Stimulated activated CD4-positive, alpha-beta T cell treated with anti-CD3 and anti-CD28 coated beads, TNF-alpha, amount 100 ng/mL, for 4 hours (primary cell): ENCODE data around the gene MED27.

Source experiments
- DNase-seq, 3 experiments: peaks; one replicate each; pipeline ENCODE4 v3.0.0-alpha.2; 2020; ENCODE audit warnings: low read depth in 3 of 3

Gene MED27

GRCh38 chr9:131836607-131837315 lies 242.9 kb downstream of the MED27 start:
- DNase-seq: no peak

DNA sequence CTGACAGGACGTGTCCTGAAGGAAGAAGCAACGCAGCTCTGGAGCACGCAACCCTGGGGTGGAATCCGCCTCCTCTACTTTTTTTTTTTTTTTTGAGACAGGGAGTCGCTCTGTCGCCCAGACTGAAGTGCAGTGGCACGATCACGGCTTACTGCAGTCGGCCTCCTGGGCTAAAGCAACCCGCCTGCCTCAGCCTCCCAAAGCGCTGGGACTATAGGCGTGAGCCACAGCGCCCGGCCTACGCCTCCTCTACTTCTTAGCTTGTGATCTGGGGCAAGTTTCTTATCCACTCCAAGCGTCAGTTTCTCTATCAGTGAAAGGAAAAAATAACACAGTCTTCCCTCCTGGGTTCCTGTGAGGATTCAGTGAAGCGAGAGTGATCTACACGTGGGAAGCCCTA lies 243.6 kb downstream of the MED27 start:
- DNase-seq: no peak

DNA sequence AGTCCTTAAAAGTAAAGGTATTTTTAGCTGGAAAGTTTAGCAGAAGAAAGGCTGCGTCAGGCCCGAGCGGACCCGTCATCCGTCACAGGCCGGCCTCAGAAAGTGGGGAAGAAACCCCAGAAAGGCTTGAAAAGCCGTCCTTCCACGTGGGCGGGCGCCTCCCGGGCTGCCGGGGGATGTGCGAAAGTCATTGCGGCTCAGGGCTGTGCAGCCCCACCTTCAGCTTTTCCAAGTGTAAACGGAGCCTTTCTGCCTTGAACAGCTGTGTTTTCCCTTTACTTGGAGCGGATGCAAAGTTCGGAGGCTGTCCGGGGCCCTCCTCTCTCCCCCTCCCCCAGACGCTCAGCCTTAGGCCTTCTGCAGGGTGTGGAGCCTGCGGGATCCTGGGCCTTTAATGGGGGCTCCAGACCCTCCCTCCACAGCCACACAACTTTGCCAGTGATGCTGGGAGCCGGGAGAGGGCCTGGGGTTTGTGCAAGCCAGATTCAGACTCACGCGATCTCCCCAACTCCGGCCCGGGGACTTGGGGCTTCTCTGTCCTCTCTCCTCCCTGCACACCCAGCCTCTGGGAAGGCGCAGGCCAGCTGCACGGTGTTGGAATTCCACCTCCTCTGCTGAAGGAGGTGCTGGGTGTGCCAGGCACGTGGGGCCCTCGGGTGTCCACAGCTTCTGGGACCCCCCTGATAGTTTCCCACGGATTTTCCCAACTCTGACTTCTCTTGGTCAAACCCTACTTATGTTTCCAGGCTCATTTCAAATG lies 244.3 kb downstream of the MED27 start:
- no peak for DNase-seq

- DNase-seq: no peak
Measured at GRCh38 chr9:131834721-131835120, 244.9 kb downstream of the MED27 start.

DNA sequence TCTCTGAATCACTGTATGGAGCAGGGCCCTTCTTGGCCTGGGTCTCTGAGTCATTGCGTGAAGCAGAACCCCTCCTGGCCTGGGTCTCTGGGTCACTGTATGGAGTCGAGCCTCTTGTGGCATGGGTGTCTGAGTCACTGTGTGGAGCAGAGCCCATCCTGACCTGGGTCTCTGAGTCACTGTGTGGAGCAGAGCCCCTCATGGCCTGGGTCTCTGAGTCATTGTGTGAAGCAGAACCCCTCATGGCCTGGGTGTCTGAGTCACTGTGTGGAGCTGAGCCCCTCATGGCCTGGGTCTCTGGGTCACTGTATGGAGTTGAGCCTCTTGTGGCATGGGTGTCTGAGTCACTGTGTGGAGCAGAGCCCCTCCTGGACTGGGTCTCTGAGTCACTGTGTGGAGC lies 245.8 kb downstream of the MED27 start:
- no peak for DNase-seq

DNA sequence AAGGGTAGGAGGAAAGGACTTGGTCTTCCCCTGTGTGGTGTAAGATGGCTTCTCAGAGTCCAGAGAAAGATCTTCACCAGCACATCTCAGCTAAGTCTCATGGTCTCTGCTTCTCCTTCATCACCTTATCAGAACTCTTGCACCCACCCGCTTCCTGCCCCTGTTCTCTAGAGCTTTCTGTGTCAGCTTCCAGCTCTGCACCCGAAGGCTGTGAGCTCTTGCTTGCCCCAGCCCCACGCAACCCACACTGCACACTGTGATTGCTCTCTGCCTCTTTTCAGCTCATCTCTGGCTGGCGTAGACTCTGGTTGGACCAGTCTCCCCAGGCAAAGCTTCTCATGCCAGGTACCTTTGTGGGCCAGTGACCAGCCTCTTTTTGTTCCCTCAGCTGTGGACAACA lies 246.6 kb downstream of the MED27 start:
- DNase-seq: no peak

DNA sequence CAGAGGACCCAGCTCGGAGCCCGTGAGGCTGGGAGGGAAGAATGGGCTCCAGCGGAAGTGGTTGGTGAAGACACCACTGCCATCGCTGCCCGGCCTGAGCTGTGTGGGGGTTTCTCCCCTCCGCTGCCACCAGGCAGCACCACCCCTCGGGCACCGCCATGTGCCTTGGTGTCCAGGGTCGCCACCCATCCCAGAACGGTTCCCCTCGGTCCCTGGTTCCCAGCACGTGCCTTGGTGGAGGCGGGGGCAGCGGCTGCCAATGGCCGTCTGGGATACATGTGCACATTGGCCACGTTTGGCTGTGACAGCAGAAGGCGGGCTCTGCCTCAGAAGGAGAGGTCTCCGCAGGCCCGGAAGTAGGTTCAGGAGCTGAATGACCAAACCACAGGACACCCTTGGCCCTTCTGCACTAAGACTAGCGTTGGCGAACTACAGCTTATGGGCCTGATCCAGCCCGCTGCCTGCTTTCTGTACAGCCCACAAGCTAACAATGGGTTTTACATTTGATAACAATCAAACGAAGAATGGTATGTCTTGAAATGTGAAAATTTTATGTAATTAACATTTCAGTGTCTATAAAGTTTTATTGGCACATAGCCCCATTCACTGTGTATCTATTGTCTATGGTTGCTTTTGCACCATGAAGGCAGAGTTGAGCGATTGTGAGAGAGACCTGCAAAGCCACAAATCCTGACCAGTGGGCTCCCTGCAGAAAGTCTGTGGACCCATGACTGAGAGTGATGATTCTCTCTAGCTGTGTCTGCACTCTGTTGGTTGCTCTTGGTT lies 248.1 kb downstream of the MED27 start:
- DNase-seq: no peak

- no peak for DNase-seq
Measured at GRCh38 chr9:131827821-131828369, 251.8 kb downstream of the MED27 start.

GRCh38 chr9:131826966-131827525 lies 252.6 kb downstream of the MED27 start:
- DNase-seq: no peak

GRCh38 chr9:131826053-131826452 lies 253.6 kb downstream of the MED27 start:
- no peak for DNase-seq

DNA sequence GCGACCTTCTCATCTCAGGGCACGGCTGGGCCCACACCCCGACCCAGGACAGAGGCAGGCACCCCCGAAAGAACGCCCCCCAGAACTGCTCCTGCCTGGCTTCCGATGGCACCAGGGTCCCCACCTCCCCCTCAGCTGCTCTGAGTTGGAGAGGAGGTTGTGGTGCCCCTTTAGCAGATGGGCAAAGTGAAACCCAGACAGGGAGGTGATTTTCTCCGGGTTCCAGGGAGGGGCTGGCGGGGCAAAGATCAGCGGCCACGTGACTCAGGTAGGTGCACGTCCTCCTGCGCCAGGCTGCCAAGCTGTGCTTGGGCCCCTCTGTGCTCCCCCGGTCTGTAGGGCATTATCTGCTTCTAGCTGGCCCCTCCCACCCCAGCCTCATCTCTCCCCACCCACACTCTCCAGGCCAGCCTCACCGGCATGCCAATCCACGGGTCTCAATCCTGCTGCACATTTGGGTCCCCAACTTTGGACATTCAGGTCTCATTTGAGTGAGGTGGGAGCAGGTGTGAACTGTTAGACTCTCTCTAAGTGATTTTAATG lies 254.6 kb downstream of the MED27 start:
- DNase-seq: no peak

DNA sequence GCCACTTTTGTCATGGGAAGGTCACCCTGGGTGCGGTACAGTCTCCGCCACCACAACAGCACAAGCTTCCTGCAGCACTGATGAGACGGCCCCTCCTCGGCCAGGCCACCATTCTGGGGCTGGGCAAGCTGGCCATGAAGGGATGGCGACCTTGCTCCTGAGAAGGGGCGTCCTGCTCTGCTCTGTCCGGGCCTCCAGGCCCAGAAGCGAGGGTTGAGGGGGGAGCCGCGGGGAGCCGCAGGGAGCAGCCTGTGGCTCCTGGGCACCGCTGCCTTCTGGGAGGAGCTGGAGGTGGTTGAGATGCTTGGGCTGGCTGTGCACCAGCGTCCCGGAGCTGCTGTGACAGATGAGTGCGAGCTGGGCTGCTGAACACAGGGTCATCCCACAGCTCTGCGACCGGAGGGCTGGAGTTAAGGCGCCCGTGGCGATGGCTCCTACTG lies 255.5 kb downstream of the MED27 start:
- DNase-seq: no peak

DNA sequence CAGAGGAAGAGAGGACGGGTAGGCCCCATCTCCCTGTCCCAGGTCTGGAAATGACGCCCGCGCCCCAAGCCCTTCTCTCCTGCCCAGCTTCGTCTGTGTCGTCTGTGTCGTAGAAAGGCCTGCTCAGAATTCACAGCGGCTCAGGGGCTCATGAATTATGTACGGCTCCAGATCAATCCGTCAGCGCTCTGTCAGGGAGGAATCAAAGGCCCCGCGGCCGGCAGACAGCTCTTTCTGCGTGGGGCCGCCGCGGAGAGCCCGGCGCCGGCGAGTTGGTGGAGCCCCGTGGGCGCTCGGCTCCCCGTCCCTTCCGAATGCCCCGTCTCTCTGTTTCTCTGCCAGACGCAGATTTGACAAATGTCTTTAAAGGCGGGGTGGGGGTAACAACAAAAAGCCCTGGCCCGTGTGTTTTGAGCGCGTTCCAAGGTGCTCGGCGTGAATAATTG lies 255.9 kb downstream of the MED27 start:
- no peak for DNase-seq

DNA sequence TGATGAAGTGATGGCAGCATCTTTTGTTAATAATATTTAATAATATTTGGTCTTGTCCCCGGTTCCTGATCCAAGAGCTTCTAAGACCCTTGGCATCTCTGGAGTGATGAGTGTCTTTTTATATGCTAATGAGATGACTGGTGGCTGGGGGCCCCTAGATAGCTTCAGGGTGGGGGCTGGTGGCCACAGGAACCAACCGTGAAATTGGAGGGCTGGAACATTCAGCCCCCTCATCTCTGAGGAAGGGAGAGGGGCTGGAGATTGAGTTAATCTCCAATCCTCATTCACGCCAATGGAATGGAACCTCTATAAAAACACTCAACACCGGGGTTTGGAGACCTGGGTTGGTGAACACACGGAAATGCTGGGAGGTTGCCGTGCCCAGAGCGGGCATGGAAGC lies 261.6 kb downstream of the MED27 start:
- DNase-seq: no peak

- DNase-seq: no peak
Measured at GRCh38 chr9:131817627-131818026, 262.0 kb downstream of the MED27 start.

- no peak for DNase-seq
Measured at GRCh38 chr9:131817073-131817472, 262.6 kb downstream of the MED27 start.

DNA sequence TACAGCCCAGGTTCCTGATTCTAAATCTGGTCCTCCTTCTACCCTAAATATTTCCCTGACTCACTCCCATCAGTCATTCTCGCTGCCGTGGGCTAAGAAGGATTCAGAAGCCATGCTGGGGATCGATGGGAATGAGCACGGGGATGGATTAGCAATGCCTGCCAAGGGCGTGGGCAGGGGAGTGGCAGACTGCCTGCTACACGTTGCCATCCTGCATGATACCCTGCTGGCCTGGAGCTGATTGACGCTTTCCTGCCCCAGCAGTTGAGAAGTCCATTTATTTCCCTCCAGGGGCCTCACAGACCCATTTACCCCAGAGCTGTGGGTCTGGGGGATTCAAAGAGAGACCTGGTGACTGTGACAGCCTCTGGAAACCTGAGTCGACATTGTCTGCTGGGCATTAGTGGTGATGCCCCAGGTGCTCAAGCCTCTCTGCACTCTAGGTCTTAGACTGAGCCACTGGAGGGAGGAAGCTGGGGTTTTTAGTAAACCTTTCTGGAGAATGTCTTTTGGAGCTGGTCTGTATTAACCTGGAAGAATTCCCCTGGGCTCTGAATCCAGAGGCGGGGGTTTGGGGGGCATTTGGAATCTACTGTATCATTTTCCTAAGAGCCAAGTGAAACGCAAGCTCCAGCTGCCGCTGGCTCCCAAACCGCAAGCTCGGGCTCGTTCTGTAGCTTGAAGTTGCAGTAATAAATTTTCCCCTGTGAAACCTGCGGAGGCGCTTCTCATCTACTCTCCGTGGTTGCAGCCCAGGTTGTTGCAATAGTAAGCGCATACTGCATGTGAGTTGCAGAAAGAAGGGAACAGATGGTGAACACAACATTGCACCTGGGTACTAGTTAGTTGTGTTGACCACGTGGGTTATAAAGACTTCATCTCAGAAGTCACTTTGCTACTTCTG lies 263.4 kb downstream of the MED27 start:
- no peak for DNase-seq

- no peak for DNase-seq
Measured at GRCh38 chr9:131814707-131815106, 265.0 kb downstream of the MED27 start.

DNA sequence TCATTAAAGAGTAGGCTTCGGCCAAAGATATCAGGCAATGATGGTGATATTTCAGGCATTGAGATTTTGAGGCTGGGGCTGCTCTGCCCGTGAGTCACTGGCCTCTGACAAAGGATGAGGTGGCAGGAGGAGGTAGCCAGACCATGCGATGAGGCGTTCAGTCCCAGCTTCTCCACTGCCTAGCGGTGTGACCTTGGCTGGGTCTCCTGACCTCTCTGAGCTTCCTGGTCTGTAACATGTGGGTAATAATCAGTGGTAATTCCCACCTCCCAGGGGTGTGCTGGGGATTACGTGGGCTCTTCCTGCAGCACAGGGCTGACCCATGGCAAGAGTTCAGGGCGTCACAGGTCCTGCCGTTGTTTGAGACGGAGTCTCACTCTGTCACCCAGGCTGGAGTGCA lies 266.6 kb downstream of the MED27 start:
- DNase-seq: no peak

GRCh38 chr9:131812116-131812790 lies 267.4 kb downstream of the MED27 start:
- DNase-seq: no peak
